ENCODE results near the gene ZHX3.

DNA sequence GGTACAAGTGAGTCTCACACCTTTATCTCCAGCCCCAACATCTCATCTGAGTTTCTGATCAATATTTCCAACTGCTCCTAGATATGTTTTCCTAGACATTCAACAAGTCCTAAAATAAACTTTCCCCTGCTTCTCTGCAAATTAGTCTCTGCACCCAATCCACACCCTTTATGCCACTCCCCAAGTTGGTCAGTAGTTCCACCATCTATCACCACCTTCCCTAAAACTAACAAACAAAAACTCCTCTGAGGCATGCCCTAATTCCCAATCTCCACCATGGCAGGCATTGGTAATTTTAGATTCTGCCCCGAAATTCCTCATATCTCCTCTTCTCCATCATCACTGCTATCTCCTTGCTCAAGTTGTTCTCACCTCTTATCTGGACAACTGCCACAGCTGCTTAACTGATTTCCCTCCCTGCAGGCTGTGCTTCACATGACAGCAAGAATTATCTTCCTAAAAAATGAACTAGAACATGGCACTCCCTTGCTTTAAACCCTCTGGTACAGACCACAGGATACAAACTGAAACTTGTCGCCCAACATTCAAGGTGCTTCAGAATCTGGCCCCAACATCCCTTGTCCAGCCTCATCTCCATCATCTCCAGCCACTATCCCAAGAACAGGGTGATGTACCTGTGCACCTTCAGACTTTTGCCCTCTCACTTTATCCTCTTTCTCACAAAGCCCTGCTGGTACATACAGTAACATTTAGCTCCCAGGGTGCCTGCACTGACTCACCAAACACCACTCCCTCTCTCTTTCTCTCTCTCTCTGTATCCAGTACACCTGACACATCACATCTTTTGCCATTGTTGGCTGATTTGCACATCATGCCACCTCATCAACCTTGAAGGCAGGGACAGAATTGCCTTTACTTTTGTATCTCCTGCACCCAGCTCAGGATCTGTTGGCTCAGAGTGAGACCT is 55.5 kb downstream of the ZHX3 start:
- TF ChIP-seq, protein P1, sequence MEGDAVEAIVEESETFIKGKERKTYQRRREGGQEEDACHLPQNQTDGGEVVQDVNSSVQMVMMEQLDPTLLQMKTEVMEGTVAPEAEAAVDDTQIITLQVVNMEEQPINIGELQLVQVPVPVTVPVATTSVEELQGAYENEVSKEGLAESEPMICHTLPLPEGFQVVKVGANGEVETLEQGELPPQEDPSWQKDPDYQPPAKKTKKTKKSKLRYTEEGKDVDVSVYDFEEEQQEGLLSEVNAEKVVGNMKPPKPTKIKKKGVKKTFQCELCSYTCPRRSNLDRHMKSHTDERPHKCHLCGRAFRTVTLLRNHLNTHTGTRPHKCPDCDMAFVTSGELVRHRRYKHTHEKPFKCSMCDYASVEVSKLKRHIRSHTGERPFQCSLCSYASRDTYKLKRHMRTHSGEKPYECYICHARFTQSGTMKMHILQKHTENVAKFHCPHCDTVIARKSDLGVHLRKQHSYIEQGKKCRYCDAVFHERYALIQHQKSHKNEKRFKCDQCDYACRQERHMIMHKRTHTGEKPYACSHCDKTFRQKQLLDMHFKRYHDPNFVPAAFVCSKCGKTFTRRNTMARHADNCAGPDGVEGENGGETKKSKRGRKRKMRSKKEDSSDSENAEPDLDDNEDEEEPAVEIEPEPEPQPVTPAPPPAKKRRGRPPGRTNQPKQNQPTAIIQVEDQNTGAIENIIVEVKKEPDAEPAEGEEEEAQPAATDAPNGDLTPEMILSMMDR (IDR thresholded peaks at IDR 0.05): no peak
- TF ChIP-seq ZFX (IDR thresholded peaks at IDR 0.05; ENCODE audit: borderline replicate concordance): no peak

All from 22Rv1 (cell line).